COLO668 (cell line): Measurements from ENCODE around the gene TMEM229B.

ENCODE experiments used
- DNase-seq: peaks from one replicate; lab custom pipeline; 2025; ENCODE audit not compliant: unreplicated experiment; lab: John Stamatoyannopoulos, UW

TMEM229B gene

GRCh38 chr14:67515386-67516079 lies 27.0 kb upstream of the TMEM229B start:
- peak; percentile 72 for DNase-seq

- DNase-seq, result peak; percentile 78
These were observed 26.3 kb upstream of the TMEM229B start for GRCh38 chr14:67514650-67515385.

- peak; percentile 47 for DNase-seq
These were observed 25.7 kb upstream of the TMEM229B start for GRCh38 chr14:67514203-67514607.

GRCh38 chr14:67513631-67514108 lies 25.1 kb upstream of the TMEM229B start:
- DNase-seq, result peak; percentile 33

- DNase-seq, result no peak
These were observed 24.2 kb upstream of the TMEM229B start for GRCh38 chr14:67512463-67513310.

- no peak for DNase-seq
These were observed 22.3 kb upstream of the TMEM229B start for GRCh38 chr14:67510836-67511235.

- DNase-seq, result no peak
These were observed 21.6 kb upstream of the TMEM229B start for GRCh38 chr14:67510121-67510520.

- no peak for DNase-seq
These were observed 20.4 kb upstream of the TMEM229B start for GRCh38 chr14:67508956-67509355.

GRCh38 chr14:67505254-67505653 lies 16.7 kb upstream of the TMEM229B start:
- DNase-seq, result no peak

- DNase-seq, result no peak
These were observed 14.8 kb upstream of the TMEM229B start for GRCh38 chr14:67503331-67503730.

- DNase-seq, result no peak
These were observed 14.3 kb upstream of the TMEM229B start for GRCh38 chr14:67502867-67503266.

GRCh38 chr14:67501670-67502069 lies 13.1 kb upstream of the TMEM229B start:
- DNase-seq, result no peak

- DNase-seq, result no peak
These were observed 12.5 kb upstream of the TMEM229B start for GRCh38 chr14:67500981-67501380.

GRCh38 chr14:67497716-67498115 lies 9.2 kb upstream of the TMEM229B start:
- no peak for DNase-seq

- DNase-seq, result no peak
These were observed 8.7 kb upstream of the TMEM229B start for GRCh38 chr14:67497216-67497615.

GRCh38 chr14:67495827-67496226 lies 7.3 kb upstream of the TMEM229B start:
- DNase-seq, result no peak

- DNase-seq, result no peak
These were observed 4.7 kb upstream of the TMEM229B start for GRCh38 chr14:67493092-67493717.

GRCh38 chr14:67492538-67492937 lies 4.0 kb upstream of the TMEM229B start:
- DNase-seq, result no peak

GRCh38 chr14:67491741-67492507 lies 3.4 kb upstream of the TMEM229B start:
- peak; percentile 86 for DNase-seq

GRCh38 chr14:67491285-67491684 lies 2.8 kb upstream of the TMEM229B start:
- DNase-seq, result no peak
